Measurements from ENCODE around the gene MS4A3.

GRCh38 chr11:60016881-60017280, 39.6 kb upstream of the MS4A3 start, which contains the start of gene OOSP4B:
- TF ChIP-seq GATA3 (IDR thresholded peaks at IDR 0.05; ENCODE audit: low read depth, low read length), result no peak
- no peak for TF ChIP-seq GATA2 (IDR thresholded peaks at IDR 0.05; ENCODE audit: low read depth, low read length)
